Body of pancreas (tissue), 4 donors: ENCODE measurements around the gene ALKBH2.

Source experiments
- CTCF ChIP-seq, 7 experiments: fragments of 450-650 bp in 4 of 7; fragments of 200-600 bp in 3 of 7; sonication (generic) in 3 of 7; IDR thresholded peaks; one replicate each; pipeline ENCODE4 v1.5.1; 2016 to 2019; ENCODE audit warnings: antibody characterized with exemption in 7 of 7
- POLR2A ChIP-seq, 3 donors: fragments of 450-650 bp; IDR thresholded peaks; one replicate each; pipeline ENCODE4 v1.6.1; 2016; ENCODE audit warnings: antibody characterized with exemption in 3 of 3, mild to moderate bottlenecking in 2 of 3

- TF ChIP-seq CTCF (IDR thresholded peaks at IDR 0.05) (no peak), POLR2A (IDR thresholded peaks at IDR 0.05) (no peak)
These were observed 7.7 kb downstream of the ALKBH2 start for GRCh38 chr12:109085590-109085989.
